SU-DHL-6 (cell line): ENCODE data around the gene ZBP1.

Experiments used
- H2AFZ ChIP-seq: fragments of 200-600 bp; sonication (generic); 2 replicates; pipeline ENCODE4 v1.6.1; 2014; ENCODE audit warnings: low read depth, mild to moderate bottlenecking, moderate library complexity, mixed read lengths, antibody characterized with exemption, low read length; ENCODE audit not compliant: severe bottlenecking
- H3F3A ChIP-seq: fragments of 200-600 bp; shearing (Covaris generic); 2 replicates; pipeline ENCODE4 v1.6.0; 2016; ENCODE audit warnings: antibody characterized with exemption, mild to moderate bottlenecking; ENCODE audit not compliant: insufficient read depth
- H3K27ac ChIP-seq: fragments of 200-600 bp; sonication (generic); 2 replicates; pipeline ENCODE4 v1.5.1; 2016; ENCODE audit warnings: low read depth, mild to moderate bottlenecking, low read length, moderate library complexity, mixed read lengths
- H3K27me3 ChIP-seq: fragments of 200-600 bp; sonication (generic), shearing (Covaris generic); 2 replicates; pipeline ENCODE4 v1.6.0; 2014; ENCODE audit warnings: mild to moderate bottlenecking, low read length
- H3K36me3 ChIP-seq: fragments of 200-600 bp; sonication (generic); 2 replicates; pipeline ENCODE4 v1.6.1; 2014; ENCODE audit warnings: mild to moderate bottlenecking, low read length, mixed read lengths
- H3K4me2 ChIP-seq: fragments of 300-600, 200-600 bp; shearing (Covaris generic), sonication (generic); 2 replicates; pipeline ENCODE4 v1.6.0; 2014; ENCODE audit warnings: low read length, low read depth, mild to moderate bottlenecking; ENCODE audit not compliant: poor library complexity, severe bottlenecking
- H3K4me3 ChIP-seq: fragments of 200-600 bp; sonication (generic); 2 replicates; pipeline ENCODE4 v1.5.1; 2014; ENCODE audit warnings: antibody characterized with exemption, low read length, mild to moderate bottlenecking, mixed read lengths; ENCODE audit not compliant: insufficient read depth, poor library complexity, severe bottlenecking
- H3K79me2 ChIP-seq: fragments of 200-600 bp; sonication (generic); 2 replicates; pipeline ENCODE4 v1.6.1; 2014; ENCODE audit warnings: mild to moderate bottlenecking, low read length, moderate library complexity; ENCODE audit not compliant: insufficient read depth
- H3K9ac ChIP-seq: fragments of 200-600 bp; sonication (generic); 2 replicates; pipeline ENCODE4 v1.7.0; 2014; ENCODE audit warnings: mild to moderate bottlenecking, low read length
- H3K9me2 ChIP-seq: fragments of 200-600 bp; sonication (generic); replicated peaks from 2 replicates; pipeline ENCODE4 v1.6.1; 2014; ENCODE audit warnings: low read length; ENCODE audit not compliant: insufficient read depth
- H3K9me3 ChIP-seq: fragments of 200-600 bp; sonication (generic); 2 replicates; pipeline ENCODE4 v1.6.1; 2014; ENCODE audit warnings: low read length, mixed read lengths; ENCODE audit not compliant: insufficient read depth
- H4K20me1 ChIP-seq: fragments of 200-600 bp; sonication (generic); 2 replicates; pipeline ENCODE4 v1.6.1; 2014; ENCODE audit warnings: low read depth, mild to moderate bottlenecking, antibody characterized with exemption, low read length, moderate library complexity, mixed read lengths
- CTCF ChIP-seq: fragments of 200-600 bp; sonication (generic); IDR thresholded peaks from one replicate; pipeline ENCODE4 v1.5.1; 2017; ENCODE audit warnings: antibody characterized with exemption, mild to moderate bottlenecking, low read length, moderate library complexity; ENCODE audit not compliant: insufficient read depth, poor library complexity, severe bottlenecking
- EZH2phosphoT487 ChIP-seq: fragments of 200-600 bp; sonication (generic), shearing (Covaris generic); conservative IDR thresholded peaks from 2 replicates; pipeline ENCODE4 v1.6.1; 2018; ENCODE audit warnings: mild to moderate bottlenecking, antibody characterized with exemption, low read length, moderate library complexity, mixed read lengths

The ZBP1 gene

GRCh38 chr20:57586370-57586793 is 33.8 kb downstream of the ZBP1 start:
- H3K4me2 ChIP-seq, result no peak overlapping the region
- H3K27ac ChIP-seq, result no peak overlapping the region
- H3K9me3 ChIP-seq, result 0 out of 2 replicates have a peak, but pooled peaks cover 6% of the 10 kb centered on the region
- H3K4me3 ChIP-seq, result no peak overlapping the region
- no peaks in the 10 kb centered on the region for H3K27me3 ChIP-seq
- no peaks in the 10 kb centered on the region for H4K20me1 ChIP-seq
- H2AFZ ChIP-seq, result no peak overlapping the region
- H3F3A ChIP-seq, result no peaks in the 10 kb centered on the region
- no peak overlapping the region for H3K9ac ChIP-seq
- no peaks in the 10 kb centered on the region for H3K36me3 ChIP-seq
- no peaks in the 10 kb centered on the region for H3K9me2 ChIP-seq
- H3K79me2 ChIP-seq, result no peaks in the 10 kb centered on the region
- TF ChIP-seq CTCF, result no peak
- no peak for TF ChIP-seq EZH2phosphoT487

GRCh38 chr20:57585466-57586213 is 34.6 kb downstream of the ZBP1 start:
- no peak for TF ChIP-seq CTCF
- no peak for TF ChIP-seq EZH2phosphoT487
- H2AFZ ChIP-seq, result no peak overlapping the region

DNA sequence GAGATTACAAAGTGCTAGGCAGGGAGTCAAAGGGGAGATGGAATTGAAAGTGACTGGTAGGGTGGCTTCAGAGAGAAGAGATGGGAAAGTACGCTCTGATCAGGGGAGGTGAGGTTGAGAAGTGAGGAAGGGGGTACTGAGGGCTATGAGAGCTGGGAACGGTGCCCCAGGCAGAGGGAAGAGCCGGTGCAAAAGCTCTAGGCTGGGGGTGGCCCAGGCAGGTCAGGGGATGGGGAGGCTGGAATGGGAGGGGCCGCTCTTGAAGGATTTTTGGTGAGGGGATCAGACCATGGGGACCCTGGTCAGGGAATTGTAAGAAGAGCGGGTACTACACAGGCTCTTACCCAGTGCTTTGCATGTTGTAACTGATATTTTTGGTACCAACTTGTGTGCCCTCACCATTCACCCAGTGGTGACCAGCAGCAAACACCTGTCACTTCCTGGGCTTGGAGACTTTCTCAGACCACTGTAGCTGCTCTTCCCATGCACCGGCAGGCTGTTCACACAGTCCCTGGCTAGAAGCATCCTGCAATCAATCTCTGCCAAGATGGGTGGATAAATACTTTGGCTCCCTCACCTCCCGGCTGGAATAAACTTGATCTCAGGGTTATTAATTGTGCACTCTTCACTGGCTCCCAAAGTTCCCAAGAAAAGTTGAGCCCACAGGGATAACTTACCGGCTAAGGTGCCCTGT is 35.3 kb downstream of the ZBP1 start:
- no peaks in the 10 kb centered on the region for H3K36me3 ChIP-seq
- H3K27ac ChIP-seq, result no peak overlapping the region
- no peaks in the 10 kb centered on the region for H3K27me3 ChIP-seq
- H2AFZ ChIP-seq, result no peak overlapping the region
- H3K9ac ChIP-seq, result no peak overlapping the region
- no peak overlapping the region for H3K4me2 ChIP-seq
- H3K4me3 ChIP-seq, result no peak overlapping the region
- H3K9me2 ChIP-seq, result no peaks in the 10 kb centered on the region
- H3K9me3 ChIP-seq, result 0 out of 2 replicates have a peak, but pooled peaks cover 6% of the 10 kb centered on the region
- no peaks in the 10 kb centered on the region for H3K79me2 ChIP-seq
- TF ChIP-seq EZH2phosphoT487 (no peak), CTCF (no peak)
- no peaks in the 10 kb centered on the region for H4K20me1 ChIP-seq
- H3F3A ChIP-seq, result no peaks in the 10 kb centered on the region

More at GRCh38 chr20:57585466-57586213, 34.6 kb downstream of the ZBP1 start:
- H3K9me3 ChIP-seq, result 0 out of 2 replicates have a peak, but pooled peaks cover 6% of the 10 kb centered on the region
- no peaks in the 10 kb centered on the region for H3K9me2 ChIP-seq
- H3K79me2 ChIP-seq, result no peaks in the 10 kb centered on the region
- no peaks in the 10 kb centered on the region for H3K27me3 ChIP-seq
- no peak overlapping the region for H3K9ac ChIP-seq
- no peak overlapping the region for H3K4me3 ChIP-seq
- H4K20me1 ChIP-seq, result no peaks in the 10 kb centered on the region
- no peaks in the 10 kb centered on the region for H3K36me3 ChIP-seq
- H3F3A ChIP-seq, result no peaks in the 10 kb centered on the region
- no peak overlapping the region for H3K27ac ChIP-seq
- H3K4me2 ChIP-seq, result no peak overlapping the region
